Endothelial cell of umbilical vein (primary cell): ENCODE measurements around the gene SIN3A. TPM values are rescaled to one million over a fixed set of nuclear protein-coding genes. Genes with fewer than 3 reads are reported as not detected.

Source experiments
- BruUV-seq: library from RNA; stranded (reverse); fragments of 400-500 nt; replicated peaks from 2 replicates; lab custom pipeline; 2021; lab: Mats Ljungman, UMichigan
- CTCF ChIA-PET: fragments of 300-600, 350-600 bp; sonication (Branson Sonifier 250); formaldehyde crosslinking; loops from one replicate; lab custom pipeline; 2021; ENCODE audit warnings: antibody characterized with exemption, inconsistent platforms; lab: Charles Lee
- POLR2A ChIA-PET: fragments of 300-600, 350-600 bp; sonication (Branson Sonifier 250); formaldehyde crosslinking; loops from one replicate; lab custom pipeline; 2021; ENCODE audit warnings: antibody characterized with exemption, inconsistent platforms; lab: Charles Lee
- DNase-seq: peaks from one replicate; pipeline ENCODE4 v3.0.0-alpha.2; 2011; ENCODE audit warnings: low read depth, low spot score
- FAIRE-seq: peaks from 2 replicates; lab custom pipeline; 2011; peaks lifted over from hg19 to GRCh38; lab: Jason Lieb, UNC
- H2AFZ ChIP-seq: 2 replicates; pipeline ENCODE4 v1.6.0; 2012; ENCODE audit warnings: low read depth, low read length, control low read depth, inconsistent platforms
- H3K27ac ChIP-seq: 2 replicates; pipeline ENCODE4 v1.5.1; 2011; ENCODE audit warnings: low read depth, mild to moderate bottlenecking, control low read depth, low read length, moderate library complexity; ENCODE audit not compliant: insufficient read depth
- H3K27me3 ChIP-seq, 2 experiments: 2 replicates each; pipeline versions ENCODE4 v1.6.0 to v1.6.1; 2011; ENCODE audit warnings: low read length in 2 of 2, mixed read lengths in 1 of 2; ENCODE audit not compliant: control insufficient read depth in 2 of 2, insufficient read depth in 2 of 2
- H3K36me3 ChIP-seq, 2 experiments: 2 replicates in 1 of 2; 3 replicates in 1 of 2; pipeline ENCODE4 v1.5.1; 2011; ENCODE audit warnings: low read length in 2 of 2, mild to moderate bottlenecking in 1 of 2, moderate library complexity in 1 of 2; ENCODE audit not compliant: control insufficient read depth in 2 of 2, insufficient read depth in 2 of 2; ENCODE audit errors: extremely low read depth in 1 of 2
- H3K4me1 ChIP-seq: 3 replicates; pipeline ENCODE4 v1.5.1; 2011; ENCODE audit warnings: mild to moderate bottlenecking, low read length; ENCODE audit not compliant: control insufficient read depth, insufficient read depth; ENCODE audit errors: extremely low read depth
- H3K4me2 ChIP-seq: 2 replicates; pipeline ENCODE4 v1.6.1; 2011; ENCODE audit warnings: low read length, control low read depth, mixed read lengths; ENCODE audit not compliant: insufficient read depth
- H3K4me3 ChIP-seq, 3 experiments: fragments of 200-600 bp in 1 of 3; sonication (generic), shearing (Covaris generic) in 1 of 3; replicated peaks in 1 of 3; 2 replicates each; pipeline ENCODE4 v1.5.1; 2011 to 2016; ENCODE audit warnings: control low read depth in 3 of 3, low read length in 3 of 3, mild to moderate bottlenecking in 2 of 3, inconsistent platforms in 1 of 3, low read depth in 1 of 3, moderate library complexity in 1 of 3; ENCODE audit not compliant: insufficient read depth in 1 of 3
- H3K79me2 ChIP-seq: 2 replicates; pipeline ENCODE4 v1.6.0; 2012; ENCODE audit warnings: low read length, inconsistent platforms; ENCODE audit not compliant: control insufficient read depth, insufficient read depth
- H3K9ac ChIP-seq: replicated peaks from 2 replicates; pipeline ENCODE3; 2011; ENCODE audit warnings: low read length, control low read depth; ENCODE audit not compliant: insufficient read depth; ENCODE audit errors: extremely low read depth
- H3K9me1 ChIP-seq: replicated peaks from 3 replicates; pipeline ENCODE4 v1.6.0; 2011; ENCODE audit warnings: mild to moderate bottlenecking, low read length; ENCODE audit not compliant: control insufficient read depth, insufficient read depth; ENCODE audit errors: extremely low read depth
- H3K9me3 ChIP-seq: replicated peaks from 2 replicates; pipeline ENCODE4 v1.5.1; 2012; ENCODE audit warnings: low read length, inconsistent platforms; ENCODE audit not compliant: control insufficient read depth, insufficient read depth
- H4K20me1 ChIP-seq: replicated peaks from 2 replicates; pipeline ENCODE3; 2011; ENCODE audit warnings: mild to moderate bottlenecking, low read length; ENCODE audit not compliant: control insufficient read depth, insufficient read depth; ENCODE audit errors: extremely low read depth
- CTCF ChIP-seq, 2 donors: IDR thresholded peaks; 1 replicate in 1 of 2; 2 replicates in 1 of 2; pipeline ENCODE4 v1.5.1; 2011; ENCODE audit warnings: low read length in 2 of 2, mild to moderate bottlenecking in 2 of 2, moderate library complexity in 2 of 2, control low read depth in 1 of 2, inconsistent platforms in 1 of 2, low read depth in 1 of 2; ENCODE audit not compliant: insufficient read depth in 1 of 2; ENCODE audit errors: extremely low read depth in 1 of 2
- EZH2 ChIP-seq: IDR thresholded peaks from 2 replicates; pipeline ENCODE4 v1.6.1; 2012; ENCODE audit warnings: borderline replicate concordance, low read depth, mild to moderate bottlenecking, moderate library complexity, low read length, inconsistent platforms; ENCODE audit not compliant: severe bottlenecking
- GATA2 ChIP-seq: IDR thresholded peaks from 2 replicates; pipeline ENCODE4 v1.7.0; 2011; ENCODE audit warnings: low read depth, mild to moderate bottlenecking, moderate library complexity, mixed read lengths, low read length; ENCODE audit not compliant: insufficient read length, insufficient read depth
- JUN ChIP-seq: IDR thresholded peaks from 2 replicates; pipeline ENCODE4 v1.6.1; 2011; ENCODE audit warnings: borderline replicate concordance, low read depth; ENCODE audit not compliant: insufficient read length, insufficient read depth
- MAX ChIP-seq: IDR thresholded peaks from 2 replicates; pipeline ENCODE4 v1.6.1; 2011; ENCODE audit not compliant: insufficient read depth, insufficient read length
- MYC ChIP-seq: IDR thresholded peaks from one replicate; pipeline ENCODE4 v1.6.1; 2011; ENCODE audit warnings: mild to moderate bottlenecking, low read depth, low read length
- POLR2A ChIP-seq: IDR thresholded peaks from 2 replicates; pipeline ENCODE4 v1.6.1; 2012; ENCODE audit warnings: low read depth, mild to moderate bottlenecking, control low read depth, low read length
- dilution Hi-C: fragments of 300-500 bp; cut with MboI; formaldehyde crosslinking; loops from one replicate; pipeline ENCODE4 v1.15.0; 2019; ENCODE audit warnings: low sequenced_read_pairs; ENCODE audit not compliant: extremely low pct_ligation_motif_present
- intact Hi-C: fragments of 100-400 bp; cut with micrococcal nuclease; formaldehyde crosslinking; loops from one replicate; pipeline ENCODE4 v1.10.0; 2022
- polyA plus RNA-seq, 4 experiments: library from polyadenylated mRNA; depleted of rRNA in 3 of 4; stranded (reverse) in 3 of 4; unstranded in 1 of 4; fragments of >200 nt; gene quantifications; 2 replicates each; pipeline versions ENCODE4 v1.2.1 to v1.2.3, GENCODE V29; 2011 to 2012; ENCODE audit warnings: missing spikeins in 1 of 4
- total RNA-seq: library from RNA; stranded (reverse); gene quantifications from 2 replicates; pipeline ENCODE4 v1.2.3, GENCODE V29; 2021

The SIN3A gene
- total and polyA plus RNA-seq, 2 donors (not counting 3 experiments of a cell fraction or from before 2014, with no cell fraction given) = 30.6 to 44.5 TPM

GRCh38 chr15:75329571-75329970 lies 121.9 kb downstream of the SIN3A start:
- H3K27me3 ChIP-seq = no peaks in the 10 kb centered on the region
- no peaks in the 10 kb centered on the region for H3K9me3 ChIP-seq
- H3K9me1 ChIP-seq = no peaks in the 10 kb centered on the region
- CTCF ChIA-PET = interaction anchor here (0.6 kb wide), 1 partner anchor 471 kb away, joined by 3 read pairs; no protein-coding TSS in a partner anchor
- H2AFZ ChIP-seq = no peak overlapping the region
- no TSS peak for BruUV-seq
- TF ChIP-seq POLR2A = no peak
- no peak for TF ChIP-seq MAX
- TF ChIP-seq CTCF (IDR thresholded peaks at IDR 0.05; ENCODE audit: extremely low read depth in 1 of 2, insufficient read depth in 1 of 2, low read depth in 1 of 2, low read length in 2 of 2) = no peak
- TF ChIP-seq JUN = no peak
- no peak for TF ChIP-seq EZH2
- TF ChIP-seq MYC = no peak
- TF ChIP-seq GATA2 = no peak
- H3K79me2 ChIP-seq = no peaks in the 10 kb centered on the region
- H3K4me2 ChIP-seq = no peak overlapping the region
- FAIRE-seq (no peak), DNase-seq (no peak)
- intact Hi-C loops (no loop called here), dilution Hi-C loops (no loop called here)
- no peaks in the 10 kb centered on the region for H4K20me1 ChIP-seq
- POLR2A ChIA-PET = interaction anchor here (0.6 to 0.7 kb wide), 2 partner anchors 42 to 99 kb away, joined by 4 to 6 read pairs; no protein-coding TSS in a partner anchor
- no peak overlapping the region for H3K9ac ChIP-seq
- no peaks in the 10 kb centered on the region for H3K36me3 ChIP-seq
- H3K4me1 ChIP-seq = no peaks in the 10 kb centered on the region
- H3K27ac ChIP-seq = no peak overlapping the region
- H3K4me3 ChIP-seq = no peak overlapping the region
